Lung microvascular endothelial cell (primary cell): ENCODE measurements around the gene CA11. TPM values are rescaled to one million over a fixed set of nuclear protein-coding genes. Genes with fewer than 3 reads are reported as not detected.
"Not testable (repeated sequence)": the region's sequence is repeated elsewhere in the genome, so short reads cannot be mapped to it uniquely, and the experiment has no call there.

Experiments
- DNase-seq, 2 donors: peaks; one replicate each; pipeline versions ENCODE4 v3.0.0 to v3.0.0-alpha.2; 2010; ENCODE audit warnings: low read depth in 2 of 2
- total RNA-seq: library from RNA; depleted of rRNA; stranded (reverse); fragments of >200 nt; gene quantifications from 2 replicates; pipeline ENCODE4 v1.2.1, GENCODE V29; 2014

CA11 gene
- 3.1 and 8.1 TPM in 2 replicates for total RNA-seq

DNA sequence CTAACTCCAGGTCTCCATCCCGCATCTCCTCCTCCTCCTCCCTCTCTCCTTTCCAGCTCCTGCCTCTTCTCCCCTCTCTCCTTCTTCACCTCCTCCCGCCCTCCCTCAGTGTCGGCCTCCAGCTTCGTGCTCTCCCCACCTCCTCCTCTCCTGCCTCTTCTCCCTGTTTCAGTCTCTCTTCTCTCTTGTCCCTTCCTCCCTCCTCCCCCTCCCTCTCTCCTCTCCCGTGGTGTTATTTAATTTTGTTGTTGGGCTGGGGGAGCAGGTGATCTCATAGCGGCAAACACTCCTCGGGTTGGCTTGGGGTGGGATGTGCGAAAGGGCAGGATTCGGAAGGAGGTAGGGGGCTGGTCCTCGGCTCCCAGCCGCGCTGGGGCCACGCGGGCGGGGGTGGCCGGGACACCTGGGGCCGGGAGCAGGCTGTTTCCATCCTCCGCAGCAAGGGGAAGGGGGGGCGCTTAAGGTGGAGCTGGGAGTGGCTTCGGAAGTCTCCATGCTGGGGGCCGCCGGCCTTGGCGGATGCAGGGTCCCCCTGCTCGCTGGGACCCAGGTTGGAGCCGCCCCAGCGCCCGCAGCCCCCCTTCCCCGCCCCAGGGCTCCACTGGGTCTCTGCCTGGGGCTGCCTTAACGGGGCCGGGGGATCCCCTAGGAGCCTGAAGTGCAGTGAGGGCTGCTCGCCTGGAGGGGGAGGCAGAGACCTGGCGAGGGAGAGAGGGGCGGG lies at the start of gene CA11:
CA11 (minus strand) TSS at position 187 of the 721 bp plus-strand sequence. CDS start 555 bp downstream, outside the sequence.
- DNase-seq: peak; percentile 79 to 89

DNA sequence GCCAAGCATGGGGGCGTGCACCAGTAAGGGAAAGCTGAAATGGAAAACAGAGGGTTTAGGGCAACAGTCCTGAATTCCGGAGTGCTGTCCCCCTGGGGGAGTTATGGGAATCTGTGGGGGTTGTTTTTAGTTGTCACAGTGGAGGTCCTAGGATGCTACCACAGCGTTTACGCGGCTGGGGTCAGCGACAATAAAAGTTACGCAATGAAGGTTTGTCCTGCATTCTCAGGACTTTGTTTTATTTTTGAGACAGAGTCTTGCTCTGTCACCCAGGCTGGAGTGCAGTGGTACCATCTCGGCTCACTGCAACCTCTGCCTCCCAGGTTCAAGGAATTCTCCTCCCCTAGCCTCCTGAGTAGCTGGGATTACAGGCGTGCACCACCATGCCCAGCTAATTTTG lies 47.6 kb upstream of the CA11 start:
- DNase-seq: not testable (repeated sequence)

DNA sequence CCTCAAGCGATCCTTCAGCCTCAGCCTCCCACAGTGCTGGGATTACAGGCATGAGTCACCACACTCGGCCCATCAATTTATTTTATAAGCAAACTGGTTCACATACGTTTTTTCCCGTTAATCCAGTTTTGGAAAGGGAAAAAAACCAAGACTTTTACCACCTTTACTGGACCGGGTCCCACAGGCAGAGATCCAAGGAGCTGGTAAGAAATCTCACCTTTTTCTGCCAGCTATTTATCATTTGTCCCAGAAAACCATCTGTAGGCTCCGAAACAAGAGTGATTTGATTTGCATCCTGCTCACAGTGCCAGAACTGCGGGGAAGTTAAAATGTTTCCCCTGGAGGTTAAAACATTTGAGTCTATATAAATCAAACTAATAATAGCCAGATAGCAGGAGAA lies 43.5 kb upstream of the CA11 start:
- DNase-seq: no peak

DNA sequence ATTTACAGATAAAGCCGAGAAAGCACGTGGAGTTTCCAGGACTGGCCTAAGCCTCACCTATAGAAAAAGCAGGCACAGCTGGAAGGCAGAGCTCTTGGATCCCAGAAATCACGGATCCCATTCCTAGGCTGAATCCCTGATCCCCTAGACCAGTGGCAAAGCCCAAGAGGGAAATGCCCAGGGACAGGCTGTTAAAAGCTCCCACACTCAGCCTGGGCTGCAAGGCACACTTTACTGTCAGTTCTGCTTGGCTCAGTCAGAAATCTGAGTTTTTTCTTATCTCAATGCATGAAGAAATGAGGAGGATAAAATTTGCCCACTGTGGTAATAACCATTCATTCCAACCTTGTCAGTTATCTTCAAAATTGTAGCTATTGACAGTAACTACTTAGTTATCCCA lies 41.8 kb upstream of the CA11 start:
- DNase-seq: no peak

DNA sequence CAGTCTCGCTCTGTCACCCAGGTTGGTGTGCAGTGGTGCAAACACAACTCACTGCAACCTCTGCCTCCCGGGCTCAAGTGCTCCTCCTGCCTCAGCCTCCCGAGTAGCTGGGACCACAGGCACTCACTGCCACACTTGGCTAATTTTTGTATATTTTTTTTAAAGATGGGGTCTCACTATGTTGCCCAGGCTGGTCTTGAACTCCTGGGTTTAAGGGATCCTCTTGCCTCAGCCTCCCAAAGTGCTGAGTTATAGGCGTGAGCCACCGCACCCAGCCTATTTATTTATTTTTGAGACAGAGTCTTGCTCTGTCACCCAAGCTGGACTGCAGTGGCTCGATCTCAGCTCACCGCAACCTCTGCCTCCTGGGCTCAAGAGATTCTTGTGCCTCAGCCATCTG lies 40.6 kb upstream of the CA11 start:
- DNase-seq: not testable (repeated sequence)

DNA sequence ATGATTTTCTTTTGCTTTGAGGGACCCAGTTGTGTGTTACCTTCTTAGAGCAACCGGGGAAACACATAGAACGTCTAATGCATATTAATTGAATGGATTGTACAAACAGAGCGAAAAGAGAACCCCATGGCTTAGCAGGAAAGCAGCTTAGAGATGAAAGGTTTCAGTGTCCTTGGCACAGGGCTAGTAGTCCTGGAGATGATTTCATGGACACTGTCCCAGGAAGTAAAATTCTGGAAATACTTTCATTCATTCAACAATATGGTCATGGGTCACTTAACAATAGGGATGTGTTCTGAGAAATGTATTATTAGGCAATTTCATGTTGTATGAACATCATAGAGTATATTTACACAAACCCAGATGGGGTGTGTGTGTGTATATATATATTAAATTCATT lies 40.1 kb upstream of the CA11 start:
- DNase-seq: no peak

DNA sequence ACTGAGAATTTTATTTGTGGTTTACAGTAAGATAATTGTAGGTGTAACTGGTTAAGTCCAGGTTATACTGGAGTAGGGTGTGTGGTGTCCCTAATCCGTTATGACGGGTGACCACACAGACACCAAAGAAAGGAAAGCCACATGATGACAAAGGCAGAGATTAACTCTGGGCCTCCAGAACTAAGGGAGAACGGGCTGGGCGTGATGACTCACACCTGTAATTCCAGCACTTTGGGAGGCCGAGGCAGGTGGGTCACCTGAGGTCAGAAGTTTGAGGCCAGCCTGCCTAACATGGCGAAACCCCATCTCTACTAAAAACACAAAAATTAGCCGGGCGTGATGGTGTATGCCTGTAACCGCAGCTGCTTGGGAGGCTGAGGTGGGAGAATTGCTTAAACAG lies 39.6 kb upstream of the CA11 start:
- DNase-seq: no peak

DNA sequence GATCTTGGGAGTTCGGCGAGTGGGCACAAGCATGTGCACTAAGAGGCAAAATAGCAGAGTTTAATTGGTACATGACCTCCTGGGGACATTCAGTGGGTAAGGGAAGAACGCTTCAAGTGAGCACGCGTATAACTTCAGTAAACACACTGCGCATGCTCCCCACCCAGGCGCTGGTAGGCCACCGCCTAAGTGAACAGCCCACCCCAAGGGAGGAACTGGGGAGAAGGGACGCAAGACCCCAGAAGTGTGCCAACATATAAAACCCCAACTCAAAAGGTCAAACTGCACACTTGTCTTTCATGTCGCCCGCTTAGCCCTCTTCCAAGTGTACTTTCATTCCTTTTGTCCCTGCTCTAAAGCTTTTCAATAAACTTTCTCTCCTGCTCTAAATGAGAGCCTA lies 37.4 kb upstream of the CA11 start:
- peak; percentile 26 to 70 for DNase-seq

DNA sequence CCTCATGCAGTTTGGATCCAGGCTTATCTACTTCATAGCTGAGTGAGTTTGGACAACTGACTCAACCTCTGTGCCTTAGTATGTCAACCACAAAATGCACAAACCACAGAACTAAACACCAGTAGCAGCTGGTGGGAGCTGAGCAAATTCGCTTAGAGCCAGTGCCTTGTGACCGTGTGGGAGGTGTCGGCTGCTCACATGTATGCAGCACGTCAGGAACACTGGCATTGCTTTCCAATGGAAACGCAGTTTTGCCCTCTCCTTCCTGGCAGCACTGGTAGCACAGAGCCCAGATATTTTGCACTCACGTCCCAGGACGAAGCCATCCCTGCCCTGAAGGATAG lies 35.1 kb upstream of the CA11 start:
- DNase-seq: no peak

DNA sequence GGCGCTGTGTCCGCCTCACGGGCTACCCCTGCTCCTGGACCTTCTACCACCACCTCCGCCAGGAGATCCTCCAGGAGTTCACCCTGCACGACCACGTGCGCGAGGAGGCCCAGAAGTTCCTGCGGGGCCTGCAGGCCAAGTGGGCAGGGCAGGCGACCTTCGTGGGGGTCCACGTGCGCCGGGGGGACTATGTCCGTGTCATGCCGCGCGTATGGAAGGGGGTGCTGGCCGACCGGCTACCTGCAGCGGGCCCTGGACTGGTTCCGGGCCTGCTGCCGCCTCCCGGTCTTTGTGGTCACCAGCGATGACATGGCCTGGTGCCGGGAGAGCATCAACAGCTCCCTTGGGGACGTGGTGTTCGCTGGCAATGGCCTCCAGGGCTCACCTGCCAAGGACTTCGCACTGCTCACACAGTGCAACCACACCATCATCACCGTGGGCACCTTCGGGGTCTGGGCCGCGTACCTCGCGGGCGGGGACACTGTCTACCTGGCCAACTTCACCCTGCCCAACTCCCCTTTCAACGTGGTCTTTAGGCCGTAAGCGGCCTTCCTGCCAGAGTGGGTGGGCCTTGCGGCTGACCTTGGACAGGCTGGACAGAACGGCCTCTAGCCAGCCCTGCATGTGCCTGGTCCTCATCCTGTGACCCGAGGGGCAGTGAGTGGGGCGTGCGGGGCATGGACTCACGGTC lies 34.6 kb upstream of the CA11 start:
- no peak for DNase-seq

DNA sequence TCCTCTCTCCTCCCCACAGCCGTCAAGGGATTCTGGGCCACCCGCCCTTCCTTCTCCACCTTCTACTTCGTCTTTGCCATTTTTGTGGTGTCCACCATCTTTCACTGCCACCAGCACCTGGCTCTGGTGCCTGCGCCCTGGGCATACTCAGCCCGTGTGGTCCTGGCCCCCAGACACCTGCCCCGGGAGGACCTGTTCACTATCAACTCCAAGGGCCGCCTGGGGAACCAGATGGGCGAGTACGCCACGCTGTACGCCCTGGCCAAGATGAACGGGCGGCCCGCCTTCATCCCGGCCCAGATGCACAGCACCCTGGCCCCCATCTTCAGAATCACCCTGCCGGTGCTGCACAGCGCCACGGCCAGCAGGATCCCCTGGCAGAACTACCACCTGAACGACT lies 34.0 kb upstream of the CA11 start:
- DNase-seq: not testable (repeated sequence)

DNA sequence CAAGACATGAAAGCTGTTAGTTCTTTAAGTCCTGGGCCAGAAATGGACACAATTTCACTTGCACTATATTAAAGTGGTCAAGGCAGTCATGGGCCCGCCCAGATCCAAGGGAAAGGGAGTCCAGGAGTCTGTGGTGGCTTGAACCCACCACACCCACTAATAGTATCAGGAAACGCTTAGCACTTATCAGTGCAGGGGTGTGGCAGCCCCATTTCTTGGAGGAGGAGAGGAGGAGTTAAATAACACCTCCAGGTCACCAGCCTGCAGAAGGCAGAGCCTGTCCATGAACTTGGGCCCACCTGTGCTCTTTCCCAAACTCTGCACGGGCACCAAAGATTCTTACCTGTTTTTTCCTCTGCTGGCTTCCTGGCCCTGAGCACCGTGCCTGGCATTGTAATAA lies 32.2 kb upstream of the CA11 start:
- DNase-seq: no peak

DNA sequence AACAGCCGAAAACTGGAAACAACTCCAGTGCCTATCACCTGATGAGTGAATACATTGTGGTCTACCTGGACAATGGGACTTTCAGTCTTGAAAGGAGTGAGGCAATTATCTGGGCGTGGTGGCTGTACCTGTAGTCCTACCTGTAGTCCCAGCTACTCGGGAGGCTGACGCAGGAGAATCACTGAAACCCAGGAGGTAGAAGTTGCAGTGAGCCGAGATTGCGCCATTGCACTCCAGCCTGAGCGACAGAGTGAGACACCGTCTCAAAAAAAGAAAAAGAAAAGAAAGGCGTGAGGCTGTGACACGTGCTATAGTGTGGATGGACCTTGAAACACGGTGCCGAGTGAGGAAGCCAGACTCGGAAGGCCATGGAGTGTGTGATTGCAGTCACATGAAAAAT lies 30.9 kb upstream of the CA11 start:
- DNase-seq: no peak

DNA sequence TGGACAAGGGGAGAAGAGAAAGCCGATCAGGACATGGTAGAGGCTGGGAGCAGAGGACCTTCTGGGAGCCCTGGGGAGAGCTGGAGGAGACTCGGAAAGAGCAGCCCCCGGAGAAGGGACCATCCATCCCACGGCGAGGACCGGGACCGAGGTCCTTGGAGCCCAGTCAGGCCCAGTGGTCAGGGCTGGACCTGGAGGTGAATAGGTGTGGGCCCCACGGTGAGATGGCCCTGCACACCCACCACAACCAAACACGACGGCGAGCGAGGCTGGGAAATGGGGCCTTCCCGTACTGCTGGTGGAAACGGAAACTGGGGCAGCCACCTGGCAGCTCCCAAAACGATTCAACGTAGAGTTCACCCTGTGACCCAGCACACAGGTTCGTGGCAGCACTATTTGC lies 30.5 kb upstream of the CA11 start:
- no peak for DNase-seq

DNA sequence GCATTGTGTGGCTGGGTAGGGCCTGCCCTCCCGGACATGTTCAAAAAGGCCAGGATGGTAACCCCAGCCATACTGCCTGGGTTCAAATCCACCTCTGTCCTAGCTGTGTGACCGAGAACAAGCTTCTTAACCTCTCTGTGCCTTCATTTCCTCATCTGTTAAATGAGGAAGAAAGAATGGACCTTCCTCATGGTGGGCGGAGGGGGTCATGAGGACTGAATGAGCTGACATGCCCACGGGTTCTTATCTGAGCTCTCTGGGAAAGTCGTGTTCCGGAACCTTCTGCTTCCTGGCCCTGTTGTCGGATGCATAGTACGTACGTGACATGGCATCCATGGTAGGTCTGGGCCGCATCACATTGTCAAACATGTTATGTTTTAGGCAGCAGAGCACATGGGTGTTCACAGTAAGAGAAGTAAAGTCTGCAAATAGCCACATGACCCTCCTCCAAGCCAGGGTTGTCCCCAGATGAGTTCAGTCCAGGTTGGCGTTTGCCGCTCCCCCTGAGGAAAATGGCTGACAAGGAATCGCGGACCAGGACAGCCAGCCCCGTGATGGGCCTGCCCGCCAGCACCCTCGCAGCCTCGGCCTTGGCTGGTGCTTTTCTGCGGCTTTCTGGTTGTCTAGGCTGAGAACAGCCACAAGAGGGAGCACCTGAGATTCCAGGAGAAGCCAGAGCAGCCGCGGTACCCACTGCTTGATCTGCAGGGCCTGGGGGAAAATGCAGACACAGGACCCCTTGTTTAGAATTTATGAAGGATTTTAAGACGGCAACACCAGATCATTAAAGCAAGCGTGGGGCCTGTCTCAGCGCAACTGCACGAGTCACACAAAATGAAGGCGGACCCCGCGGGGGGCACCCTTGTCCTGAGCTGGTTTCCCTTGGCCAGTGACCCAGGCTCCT lies 29.2 kb upstream of the CA11 start:
- peak; percentile 81 to 88 for DNase-seq

DNA sequence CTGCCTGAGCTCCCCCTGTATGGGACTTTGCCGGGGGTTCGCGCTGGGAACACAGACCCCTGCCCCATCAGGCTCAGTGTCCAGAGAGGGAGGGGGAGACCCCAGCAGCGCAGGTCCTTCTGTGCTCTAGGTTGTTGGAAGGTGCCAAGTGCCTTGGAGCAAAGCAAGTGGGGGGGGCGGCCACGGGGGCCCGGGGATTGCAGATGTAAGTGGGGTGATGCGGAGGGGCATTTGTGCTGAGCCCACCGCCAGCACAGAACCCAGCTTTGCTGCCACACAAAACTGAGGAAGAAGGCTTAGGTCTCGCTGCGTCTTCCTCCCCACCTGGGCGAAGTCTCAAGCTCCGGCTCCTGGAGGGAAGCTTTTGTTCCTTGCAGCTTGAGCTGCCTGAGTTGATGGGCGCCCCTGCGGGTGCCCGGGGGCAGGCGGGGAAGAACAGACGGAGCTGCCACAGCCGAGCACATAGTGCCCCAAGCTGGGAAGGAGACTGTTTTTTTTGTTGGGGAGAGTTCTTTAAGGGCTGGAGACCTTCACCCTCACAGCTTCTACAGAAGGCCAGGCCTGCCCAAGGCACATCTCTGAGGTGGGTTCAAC lies 28.3 kb upstream of the CA11 start:
- DNase-seq: no peak

DNA sequence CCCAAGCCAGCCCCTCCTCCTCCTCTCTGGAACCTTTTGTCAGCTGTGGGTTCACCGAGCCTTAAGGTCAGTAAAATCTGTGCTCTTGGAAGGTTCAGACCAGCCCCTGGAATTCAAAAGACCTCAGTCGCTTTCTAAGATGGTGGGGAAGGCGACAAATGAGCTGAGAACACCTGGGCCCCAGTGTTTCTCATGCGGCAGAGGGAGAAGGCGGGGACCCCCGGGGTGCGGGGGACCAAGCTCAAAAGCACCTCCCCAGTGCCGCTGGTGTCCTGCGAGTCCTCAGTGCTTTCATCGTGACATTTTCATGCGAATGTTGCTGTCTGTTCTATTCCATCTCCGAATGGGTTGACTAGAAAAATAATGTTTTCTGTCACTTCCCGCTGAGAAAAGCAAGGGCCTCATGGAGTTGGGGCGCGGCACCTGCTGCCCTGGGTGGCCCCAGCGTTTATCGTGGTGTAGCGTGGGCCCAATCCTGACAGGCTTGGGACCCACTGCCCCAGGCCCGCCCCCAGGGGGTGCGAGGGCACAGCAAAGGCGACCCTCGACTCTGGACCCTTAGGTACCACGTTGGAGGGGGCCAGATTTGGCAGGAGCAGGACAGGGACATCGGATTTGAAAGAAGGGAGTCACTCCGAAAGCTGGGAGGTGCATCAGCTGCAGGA lies 27.6 kb upstream of the CA11 start:
- DNase-seq: no peak

DNA sequence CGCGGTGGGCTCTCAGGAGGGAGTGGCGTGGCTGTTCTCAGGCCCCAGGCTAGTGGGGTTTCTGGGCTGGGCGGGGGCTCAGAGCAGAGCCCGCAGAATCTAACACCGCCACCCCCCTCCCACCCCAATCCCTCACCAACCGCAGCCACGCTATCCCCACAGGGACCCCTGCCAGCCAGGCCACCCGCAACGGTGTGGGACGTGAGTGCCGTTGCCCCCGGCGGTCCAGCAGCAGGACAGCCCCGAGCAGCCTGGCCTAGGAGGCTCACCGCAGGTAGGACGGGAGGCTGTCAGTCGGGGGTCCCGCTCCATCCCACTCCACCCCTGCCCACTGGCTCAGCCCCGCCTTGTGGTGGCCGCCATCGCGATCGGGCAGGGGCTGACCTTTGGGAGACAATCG lies 27.0 kb upstream of the CA11 start, which contains the start of gene NTN5:
NTN5 (minus strand) TSS at position 24 of the 400 bp plus-strand sequence. CDS start 2,031 bp downstream, outside the sequence.
- DNase-seq: no peak

DNA sequence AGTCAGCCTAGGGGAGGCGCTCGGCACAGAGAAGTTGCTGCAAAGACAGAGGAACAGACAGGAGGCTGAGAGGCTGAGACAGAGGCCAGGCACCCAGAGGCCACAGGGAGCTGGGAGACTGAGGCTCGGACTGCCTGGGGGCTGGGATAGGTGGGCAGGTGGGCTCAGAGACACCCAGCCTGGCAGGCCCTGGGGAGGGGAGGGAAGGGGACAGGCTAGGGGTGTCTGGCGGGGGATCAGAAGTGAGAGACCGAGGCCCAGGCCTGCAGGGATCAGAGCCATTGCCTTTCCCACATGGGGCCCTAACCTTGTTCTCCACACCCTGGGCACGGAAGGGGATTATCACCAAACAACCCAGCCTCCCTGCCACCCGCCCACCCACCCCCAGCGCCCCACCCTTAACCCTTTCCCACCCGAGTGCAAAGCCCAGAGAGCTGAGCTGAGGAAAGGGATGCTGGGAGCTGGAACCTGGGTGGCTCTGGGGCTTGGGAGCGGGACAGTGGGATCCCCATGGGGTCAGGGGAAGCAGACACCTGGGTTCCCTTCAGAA lies 25.5 kb upstream of the CA11 start:
- DNase-seq: no peak

DNA sequence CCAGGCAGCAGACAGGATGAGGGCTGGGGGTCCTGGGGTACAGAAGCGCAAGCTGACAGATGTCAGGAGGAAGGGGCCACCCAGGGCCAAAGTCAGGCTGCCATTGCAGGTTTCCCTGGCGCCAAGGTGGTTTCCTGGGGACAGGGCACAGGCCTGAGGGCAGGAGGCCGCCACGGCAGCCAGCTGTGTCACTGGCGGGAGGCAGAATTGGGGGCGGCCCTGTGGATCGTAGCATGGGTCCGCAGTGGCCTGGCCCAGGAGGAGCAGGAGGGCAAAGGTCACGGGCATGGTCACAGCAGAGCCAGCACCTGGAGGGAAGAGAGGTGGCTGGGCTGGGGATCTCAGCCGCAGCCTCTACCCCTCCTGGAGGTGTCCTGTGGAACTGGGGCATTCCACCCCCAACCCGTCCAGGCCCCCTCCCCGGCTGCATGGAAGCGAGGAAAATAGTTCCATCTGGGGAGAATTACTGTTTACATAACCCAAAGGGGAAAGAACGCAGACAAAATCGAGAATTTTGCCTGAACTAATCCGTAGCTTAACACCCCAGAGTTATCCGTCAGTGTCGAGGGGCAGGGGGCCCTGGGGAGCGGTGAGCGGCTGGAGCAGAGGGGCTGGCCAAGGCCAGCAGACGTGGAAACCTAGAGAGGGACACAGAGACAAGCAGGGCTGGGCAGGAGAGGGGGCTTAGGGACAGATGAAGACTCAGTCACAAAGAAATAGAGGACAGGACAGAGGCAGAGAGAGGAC lies 24.9 kb upstream of the CA11 start:
- no peak for DNase-seq
